ENCODE data around the gene ITGA1.
"Not testable (repeated sequence)": the region's sequence is repeated elsewhere in the genome, so short reads cannot be mapped to it uniquely, and the experiment has no call there.

The ITGA1 gene

GRCh38 chr5:52817818-52818217 lies 30.1 kb downstream of the ITGA1 start:
- Histone ChIP-seq H3K9ac (ENCODE audit: low read depth, low read length, poor library complexity, severe bottlenecking) (no peak overlapping the region), H3K4me2 (ENCODE audit: low read depth, low read length, poor library complexity, severe bottlenecking) (no peak overlapping the region)

GRCh38 chr5:52818360-52818759 lies 30.6 kb downstream of the ITGA1 start:
- no peaks in the 10 kb centered on the region for H3K36me3 ChIP-seq (ENCODE audit: insufficient read depth, low read length)
- H3K9me3 ChIP-seq (ENCODE audit: insufficient read depth, low read depth, low read length), result no peaks in the 10 kb centered on the region
- H4K20me1 ChIP-seq (ENCODE audit: insufficient read depth, low read length, poor library complexity, severe bottlenecking), result no peaks in the 10 kb centered on the region
- no peak for TF ChIP-seq CTCF (conservative IDR thresholded peaks at IDR 0.05; ENCODE audit: low read length)
- no peak for TF ChIP-seq EZH2phosphoT487 (IDR thresholded peaks at IDR 0.05; ENCODE audit: borderline replicate concordance)
- H3K27me3 ChIP-seq (ENCODE audit: insufficient read depth, low read length, poor library complexity, severe bottlenecking), result no peaks in the 10 kb centered on the region
- no peaks in the 10 kb centered on the region for H3K4me1 ChIP-seq (ENCODE audit: insufficient read depth, low read length, poor library complexity, severe bottlenecking)
- H3K4me2 ChIP-seq (ENCODE audit: low read depth, low read length, poor library complexity, severe bottlenecking), result no peak overlapping the region
- H3K9me2 ChIP-seq (replicated peaks; ENCODE audit: low read depth, low read length), result no peaks in the 10 kb centered on the region
- H3F3A ChIP-seq (ENCODE audit: low read depth), result no peaks in the 10 kb centered on the region
- no peaks in the 10 kb centered on the region for H3K79me2 ChIP-seq (ENCODE audit: insufficient read depth, low read length)
- H3K9ac ChIP-seq (ENCODE audit: low read depth, low read length, poor library complexity, severe bottlenecking), result no peak overlapping the region
- H2AFZ ChIP-seq (ENCODE audit: low read length), result no peak overlapping the region
- H3K4me3 ChIP-seq (ENCODE audit: low read length, poor library complexity, severe bottlenecking), result no peak overlapping the region

More at GRCh38 chr5:52817818-52818217, 30.1 kb downstream of the ITGA1 start:
- Histone ChIP-seq H4K20me1 (ENCODE audit: insufficient read depth, low read length, poor library complexity, severe bottlenecking) (no peaks in the 10 kb centered on the region), H3K4me1 (ENCODE audit: insufficient read depth, low read length, poor library complexity, severe bottlenecking) (no peaks in the 10 kb centered on the region), H2AFZ (ENCODE audit: low read length) (no peak overlapping the region), H3K9me2 (replicated peaks; ENCODE audit: low read depth, low read length) (no peaks in the 10 kb centered on the region), H3F3A (ENCODE audit: low read depth) (no peaks in the 10 kb centered on the region), H3K4me3 (ENCODE audit: low read length, poor library complexity, severe bottlenecking) (no peak overlapping the region), H3K36me3 (ENCODE audit: insufficient read depth, low read length) (no peaks in the 10 kb centered on the region), H3K27me3 (ENCODE audit: insufficient read depth, low read length, poor library complexity, severe bottlenecking) (no peaks in the 10 kb centered on the region), H3K79me2 (ENCODE audit: insufficient read depth, low read length) (no peaks in the 10 kb centered on the region), H3K9me3 (ENCODE audit: insufficient read depth, low read depth, low read length) (no peaks in the 10 kb centered on the region)
- TF ChIP-seq EZH2phosphoT487 (IDR thresholded peaks at IDR 0.05; ENCODE audit: borderline replicate concordance) (no peak), CTCF (conservative IDR thresholded peaks at IDR 0.05; ENCODE audit: low read length) (no peak)

DNA sequence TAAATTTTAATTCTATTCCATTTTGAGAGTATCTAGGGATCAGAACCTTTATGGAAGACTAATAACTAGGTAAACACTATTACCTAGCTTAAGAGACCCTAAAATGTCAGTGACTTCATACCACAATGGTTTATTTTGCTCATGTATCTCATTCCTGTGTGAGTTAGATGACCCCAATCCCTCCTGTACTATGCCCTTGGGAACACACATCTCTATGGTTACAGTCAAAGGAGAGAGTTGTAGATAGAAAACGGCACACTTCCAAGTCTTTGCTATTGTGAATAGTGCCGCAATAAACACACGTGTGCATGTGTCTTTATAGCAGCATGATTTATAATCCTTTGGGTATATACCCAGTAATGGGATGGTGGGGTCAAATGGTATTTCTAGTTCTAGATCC lies 31.1 kb downstream of the ITGA1 start:
- H3K79me2 ChIP-seq (ENCODE audit: insufficient read depth, low read length); H2AFZ ChIP-seq (ENCODE audit: low read length); H3K36me3 ChIP-seq (ENCODE audit: insufficient read depth, low read length); H3K9ac ChIP-seq (ENCODE audit: low read depth, low read length, poor library complexity, severe bottlenecking); H3K27me3 ChIP-seq (ENCODE audit: insufficient read depth, low read length, poor library complexity, severe bottlenecking); H3K9me3 ChIP-seq (ENCODE audit: insufficient read depth, low read depth, low read length); H3F3A ChIP-seq (ENCODE audit: low read depth); H3K4me3 ChIP-seq (ENCODE audit: low read length, poor library complexity, severe bottlenecking); H4K20me1 ChIP-seq (ENCODE audit: insufficient read depth, low read length, poor library complexity, severe bottlenecking); H3K4me1 ChIP-seq (ENCODE audit: insufficient read depth, low read length, poor library complexity, severe bottlenecking); H3K4me2 ChIP-seq (ENCODE audit: low read depth, low read length, poor library complexity, severe bottlenecking); H3K9me2 ChIP-seq (replicated peaks; ENCODE audit: low read depth, low read length): not testable (repeated sequence)

- no peak overlapping the region for H3K4me2 ChIP-seq (ENCODE audit: low read depth, low read length, poor library complexity, severe bottlenecking)
- H2AFZ ChIP-seq (ENCODE audit: low read length), result no peak overlapping the region
- H3K4me1 ChIP-seq (ENCODE audit: insufficient read depth, low read length, poor library complexity, severe bottlenecking), result peaks cover 5% of the 10 kb centered on the region
- H3K9me3 ChIP-seq (ENCODE audit: insufficient read depth, low read depth, low read length), result no peaks in the 10 kb centered on the region
- H3F3A ChIP-seq (ENCODE audit: low read depth), result no peaks in the 10 kb centered on the region
- H3K9ac ChIP-seq (ENCODE audit: low read depth, low read length, poor library complexity, severe bottlenecking), result no peak overlapping the region
- no peaks in the 10 kb centered on the region for H3K9me2 ChIP-seq (replicated peaks; ENCODE audit: low read depth, low read length)
- H3K79me2 ChIP-seq (ENCODE audit: insufficient read depth, low read length), result no peaks in the 10 kb centered on the region
- no peak overlapping the region for H3K4me3 ChIP-seq (ENCODE audit: low read length, poor library complexity, severe bottlenecking)
- no peaks in the 10 kb centered on the region for H3K27me3 ChIP-seq (ENCODE audit: insufficient read depth, low read length, poor library complexity, severe bottlenecking)
- H4K20me1 ChIP-seq (ENCODE audit: insufficient read depth, low read length, poor library complexity, severe bottlenecking), result no peaks in the 10 kb centered on the region
- no peak for TF ChIP-seq CTCF (conservative IDR thresholded peaks at IDR 0.05; ENCODE audit: low read length)
- no peak for TF ChIP-seq EZH2phosphoT487 (IDR thresholded peaks at IDR 0.05; ENCODE audit: borderline replicate concordance)
- no peaks in the 10 kb centered on the region for H3K36me3 ChIP-seq (ENCODE audit: insufficient read depth, low read length)
Observed at GRCh38 chr5:52821901-52822300, 34.2 kb downstream of the ITGA1 start.

Measured in Loucy (cell line).